Midbrain (tissue), 1 donor: ENCODE data around the gene RNF111.
"Not testable (repeated sequence)": the region's sequence is repeated elsewhere in the genome, so short reads cannot be mapped to it uniquely, and the experiment has no call there.

Experiments
- DNase-seq: peaks from one replicate; lab custom pipeline; 2025; lab: John Stamatoyannopoulos, UW

The RNF111 gene

GRCh38 chr15:59000251-59000650 lies 12.8 kb downstream of the RNF111 start:
- DNase-seq, result not testable (repeated sequence)

GRCh38 chr15:59001946-59002345 lies 14.5 kb downstream of the RNF111 start:
- DNase-seq, result no peak

GRCh38 chr15:59002418-59002859 lies 15.0 kb downstream of the RNF111 start:
- DNase-seq, result no peak

GRCh38 chr15:59005579-59005978 lies 18.1 kb downstream of the RNF111 start:
- DNase-seq, result no peak

- no peak for DNase-seq
Measured at GRCh38 chr15:59008086-59008485, 20.6 kb downstream of the RNF111 start.

GRCh38 chr15:59011262-59011952 lies 23.9 kb downstream of the RNF111 start:
- DNase-seq, result no peak

GRCh38 chr15:59013246-59013873 lies 25.9 kb downstream of the RNF111 start:
- no peak for DNase-seq

- DNase-seq, result no peak
Measured at GRCh38 chr15:59014068-59014467, 26.6 kb downstream of the RNF111 start.

- no peak for DNase-seq
Measured at GRCh38 chr15:59017449-59017848, 30.0 kb downstream of the RNF111 start.

- no peak for DNase-seq
Measured at GRCh38 chr15:59018833-59019232, 31.4 kb downstream of the RNF111 start.

GRCh38 chr15:59020322-59020721 lies 32.9 kb downstream of the RNF111 start:
- no peak for DNase-seq

GRCh38 chr15:59022188-59022587 lies 34.7 kb downstream of the RNF111 start:
- DNase-seq, result no peak

- no peak for DNase-seq
Measured at GRCh38 chr15:59026207-59026606, 38.7 kb downstream of the RNF111 start.

GRCh38 chr15:59028387-59028955 lies 41.0 kb downstream of the RNF111 start:
- DNase-seq, result no peak

- no peak for DNase-seq
Measured at GRCh38 chr15:59029554-59029953, 42.1 kb downstream of the RNF111 start.

- no peak for DNase-seq
Measured at GRCh38 chr15:59035201-59035600, 47.7 kb downstream of the RNF111 start.

GRCh38 chr15:59039225-59039624 lies 51.8 kb downstream of the RNF111 start:
- no peak for DNase-seq

GRCh38 chr15:59042041-59042440 lies 54.6 kb downstream of the RNF111 start:
- DNase-seq, result no peak

GRCh38 chr15:59048897-59049296 lies 61.4 kb downstream of the RNF111 start:
- DNase-seq, result no peak

- DNase-seq, result no peak
Measured at GRCh38 chr15:59051873-59052861, 64.7 kb downstream of the RNF111 start.

- no peak for DNase-seq
Measured at GRCh38 chr15:59052915-59053407, 65.5 kb downstream of the RNF111 start.

GRCh38 chr15:59053482-59053881 lies 66.0 kb downstream of the RNF111 start:
- DNase-seq, result no peak
